T follicular helper cell (primary cell): ENCODE results near the gene EGLN3.

ENCODE experiments used
- DNase-seq: peaks from one replicate; pipeline ENCODE4 v3.0.0-alpha.2; 2020; ENCODE audit warnings: low read depth

Gene EGLN3

DNA sequence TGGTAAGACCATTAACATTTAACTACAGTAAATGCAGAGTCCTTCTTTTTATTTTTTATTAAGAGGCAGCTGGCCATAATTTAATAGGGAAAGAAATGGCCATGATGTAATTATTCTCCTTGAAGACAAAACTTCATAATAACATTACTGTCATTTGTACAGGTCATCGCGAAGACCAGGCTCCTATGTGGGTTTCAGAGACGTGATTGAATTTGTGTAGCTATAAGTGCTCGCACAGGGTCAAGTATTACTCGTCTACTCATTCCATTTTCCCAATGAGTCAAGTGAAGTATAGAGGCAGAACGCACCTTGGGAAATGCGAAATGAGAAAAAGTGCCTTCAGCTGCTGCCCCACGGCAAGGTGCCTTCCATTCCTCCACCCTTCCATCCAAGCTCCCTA lies 40.4 kb downstream of the EGLN3 start:
- no peak for DNase-seq

DNA sequence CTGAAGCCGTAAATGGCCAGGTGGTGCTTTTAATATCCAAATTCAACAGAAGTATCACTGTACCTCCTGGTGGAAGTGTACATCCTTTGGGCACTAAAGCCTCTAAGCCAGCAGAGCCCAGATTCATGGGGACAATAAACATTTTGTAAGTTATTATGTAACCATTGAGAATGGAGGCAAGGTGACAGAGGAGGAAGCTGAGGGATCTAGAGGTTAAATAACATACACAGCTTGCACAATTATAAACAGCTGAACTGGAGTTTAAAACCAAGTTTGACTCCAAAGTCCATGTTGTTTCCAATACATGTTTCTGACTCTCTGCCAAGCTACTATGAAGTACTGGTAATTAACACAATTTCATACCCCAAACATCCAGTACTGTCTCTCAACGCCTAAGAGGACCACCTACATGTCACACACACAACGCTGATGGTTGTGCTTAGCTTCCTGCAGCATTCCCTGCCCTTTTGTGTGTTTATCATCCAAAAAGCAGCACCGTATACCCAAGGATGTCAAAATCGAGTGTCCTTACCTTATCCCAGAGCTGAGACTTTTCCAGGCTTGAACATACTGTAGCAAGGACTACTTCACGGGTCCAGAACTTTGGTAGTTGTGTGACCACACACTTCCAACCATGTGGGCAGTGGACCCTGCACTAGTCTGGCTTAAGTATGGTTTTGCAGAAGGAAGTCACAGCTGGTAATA lies 41.3 kb downstream of the EGLN3 start:
- DNase-seq: no peak

DNA sequence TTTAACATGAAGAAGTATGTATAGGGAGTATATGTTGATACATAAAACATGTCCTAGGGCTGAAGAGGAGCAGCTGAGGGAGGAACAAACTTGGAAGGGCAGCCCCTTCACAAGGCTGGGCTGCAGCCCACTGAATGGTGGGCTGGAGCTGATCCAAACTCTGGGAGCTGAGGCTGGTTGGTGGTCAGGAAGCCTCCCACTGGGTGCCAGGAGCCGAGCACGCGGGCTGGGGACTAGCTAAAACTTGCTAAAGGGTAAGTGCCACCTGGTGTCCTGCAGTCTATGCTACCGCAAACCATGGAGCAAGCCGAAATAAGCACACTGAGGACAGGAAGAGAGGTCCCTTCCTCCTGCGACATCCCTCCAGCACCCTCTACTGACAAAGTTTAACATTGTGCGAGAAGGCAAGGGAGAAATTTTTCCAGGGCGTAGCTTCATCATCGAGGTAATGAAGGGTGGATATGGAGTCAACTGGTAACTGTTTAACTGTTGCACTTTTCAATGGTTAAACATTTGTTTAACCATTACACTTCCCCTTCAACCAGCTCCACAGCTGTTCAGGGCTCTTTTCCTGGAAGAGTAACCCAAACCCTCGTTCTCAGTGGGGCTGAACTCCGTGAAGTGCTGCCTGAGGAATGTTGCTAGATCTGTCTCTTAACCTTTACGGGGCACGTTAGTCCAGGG lies 42.2 kb downstream of the EGLN3 start:
- DNase-seq: no peak

DNA sequence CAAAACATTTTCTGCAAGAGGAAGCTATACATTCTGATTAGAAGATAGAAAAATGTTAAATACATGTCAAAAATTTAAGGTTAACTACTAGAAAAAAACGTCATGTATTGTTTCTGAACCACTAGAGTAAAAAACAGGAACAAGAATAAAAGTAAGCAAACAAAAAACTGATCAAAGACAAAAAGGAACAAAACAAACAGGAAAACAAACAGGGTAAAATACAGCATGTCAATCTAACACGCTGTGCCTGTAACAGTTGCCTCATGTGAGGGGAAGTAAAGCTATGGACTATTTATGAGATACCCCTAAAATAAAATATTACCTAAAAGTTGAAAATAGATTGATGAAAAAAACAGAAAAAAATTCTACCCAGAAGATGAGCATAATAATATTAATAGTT lies 43.9 kb downstream of the EGLN3 start:
- DNase-seq: no peak

DNA sequence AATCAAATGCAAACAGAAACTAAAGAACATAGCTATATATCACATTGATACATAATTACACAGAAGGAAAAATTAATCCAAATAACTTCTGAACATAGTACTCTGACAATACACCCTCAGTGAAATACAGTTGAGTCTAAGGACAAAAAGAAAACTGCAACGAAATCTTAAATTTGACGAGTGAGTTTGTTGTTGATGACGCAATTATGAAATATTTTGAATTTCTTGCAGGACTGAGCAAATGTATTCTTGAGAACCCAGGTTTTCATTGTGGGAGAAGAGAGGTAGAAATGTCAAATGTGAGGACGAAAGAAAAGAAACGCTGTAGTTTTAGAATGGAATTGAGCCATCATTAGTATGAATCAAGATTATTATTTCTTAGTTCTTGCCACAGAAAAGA lies 46.3 kb downstream of the EGLN3 start:
- no peak for DNase-seq

DNA sequence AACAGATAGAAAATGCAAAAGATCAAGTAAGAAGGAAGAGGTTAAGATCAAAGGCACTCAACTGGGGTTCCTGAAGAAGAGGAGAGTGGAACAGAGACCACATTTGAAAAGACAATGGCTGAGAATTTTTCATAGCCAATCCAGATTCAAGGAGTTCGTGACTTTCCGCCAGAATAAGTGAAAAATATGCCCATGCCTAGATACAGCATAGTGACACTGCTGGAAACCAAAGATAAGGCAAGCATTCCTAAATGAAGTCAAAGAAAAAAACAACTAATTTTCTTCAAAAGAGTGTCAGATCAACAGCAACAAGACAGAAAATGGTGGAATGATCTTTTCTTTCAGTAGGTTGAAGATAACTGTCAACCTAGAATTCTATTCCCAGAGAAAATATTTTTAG lies 47.5 kb downstream of the EGLN3 start:
- DNase-seq: no peak

DNA sequence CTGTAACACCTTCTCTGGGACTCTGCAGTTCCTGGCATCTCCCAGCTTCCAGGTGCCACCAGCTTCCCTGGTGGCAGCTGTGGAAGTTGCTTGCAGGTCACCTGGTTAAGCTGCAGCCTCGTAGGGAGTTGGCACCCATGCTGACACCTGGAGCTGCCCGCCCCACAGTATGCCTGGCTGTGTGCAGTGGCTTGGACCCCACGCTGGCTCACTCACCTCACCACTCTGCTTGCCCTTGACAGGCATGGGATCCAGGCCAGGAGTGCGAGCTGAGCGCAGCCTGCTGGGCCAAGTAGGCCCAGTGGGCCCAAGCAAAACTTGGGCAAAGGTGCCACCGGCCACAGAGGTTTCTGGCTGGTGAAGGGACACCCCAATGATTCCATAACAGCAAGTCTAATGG lies 48.5 kb downstream of the EGLN3 start:
- no peak for DNase-seq

DNA sequence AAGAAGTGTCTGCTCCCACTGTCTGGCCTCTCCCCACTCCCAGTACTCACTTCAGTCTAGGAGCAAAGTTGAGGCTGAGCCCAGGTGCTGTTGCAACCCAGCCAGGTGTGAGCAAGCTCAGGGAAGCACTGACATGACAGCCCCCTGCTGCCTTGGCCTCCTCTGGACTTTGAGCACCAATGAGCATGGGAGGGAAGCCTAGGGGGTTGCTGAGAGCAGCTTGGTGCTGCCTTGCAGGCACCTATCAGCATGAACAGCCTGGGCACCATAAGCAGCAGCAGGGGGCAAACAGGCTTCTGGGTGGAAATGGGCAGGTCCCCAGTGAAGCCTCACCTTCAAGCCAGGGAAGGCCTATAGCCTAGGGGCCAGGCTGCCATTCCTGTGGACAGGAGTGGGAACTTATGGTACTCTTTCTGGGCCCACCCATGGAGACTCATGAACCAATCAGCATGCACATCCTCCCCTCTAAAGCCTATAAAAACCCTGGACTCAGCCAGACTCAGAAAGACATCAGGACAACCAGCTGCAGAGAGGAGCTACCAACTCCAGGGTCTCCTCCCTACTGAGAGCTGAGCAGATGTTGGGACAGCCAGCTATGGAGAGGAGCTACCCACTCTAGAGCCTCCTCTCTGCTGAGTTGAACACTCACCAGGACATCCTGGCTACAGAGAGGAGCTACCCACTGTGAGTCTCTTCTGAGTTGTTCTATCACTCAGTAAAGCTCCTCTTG lies 49.3 kb downstream of the EGLN3 start:
- DNase-seq: no peak

DNA sequence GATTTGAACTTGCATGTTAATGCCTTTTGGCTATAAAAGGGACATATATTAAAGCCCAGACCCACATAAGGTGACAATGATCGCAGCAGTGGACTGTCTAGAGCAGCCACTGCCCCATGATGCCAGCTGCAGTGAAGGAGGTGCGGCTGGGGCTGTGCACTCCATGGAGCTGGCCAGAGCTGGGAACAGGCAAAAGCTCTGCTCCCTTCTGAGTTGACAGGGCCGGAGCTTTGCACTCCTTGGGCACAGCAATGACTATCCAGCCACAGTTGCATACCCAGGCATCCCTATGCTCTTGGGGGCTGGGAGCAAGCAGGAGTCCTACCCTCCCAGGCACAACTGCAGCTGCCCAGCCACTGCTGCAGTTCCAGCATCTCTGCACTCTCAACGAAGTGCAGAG lies 50.2 kb downstream of the EGLN3 start:
- no peak for DNase-seq

DNA sequence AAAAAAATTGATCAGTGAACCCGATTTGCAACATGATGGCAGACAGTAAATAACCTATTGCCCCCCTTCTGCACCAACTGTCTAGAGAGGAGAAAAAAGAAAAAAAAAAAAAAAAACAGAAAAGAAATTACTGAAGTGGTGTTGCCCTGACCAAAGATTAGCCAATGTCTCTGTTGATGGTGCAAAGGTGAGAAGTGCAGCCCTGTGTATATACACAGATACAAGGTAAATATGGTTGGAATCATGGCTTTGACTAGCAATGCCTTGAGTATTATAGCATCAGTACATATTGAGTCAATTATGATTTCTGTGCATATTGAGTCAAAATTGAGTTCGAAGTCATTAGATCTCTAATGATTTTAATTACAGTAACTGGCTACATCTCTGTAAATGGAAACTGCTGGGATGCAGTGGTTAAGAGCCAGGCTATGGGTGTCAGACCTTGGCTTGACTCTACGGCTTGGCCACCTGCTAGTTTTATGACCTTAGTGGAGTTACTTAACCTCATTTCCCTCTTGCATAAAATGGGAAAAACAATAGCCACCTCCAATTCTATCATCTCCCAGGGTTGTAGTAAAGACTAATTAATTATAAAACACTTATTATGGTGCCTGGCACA lies 51.0 kb downstream of the EGLN3 start:
- no peak for DNase-seq

DNA sequence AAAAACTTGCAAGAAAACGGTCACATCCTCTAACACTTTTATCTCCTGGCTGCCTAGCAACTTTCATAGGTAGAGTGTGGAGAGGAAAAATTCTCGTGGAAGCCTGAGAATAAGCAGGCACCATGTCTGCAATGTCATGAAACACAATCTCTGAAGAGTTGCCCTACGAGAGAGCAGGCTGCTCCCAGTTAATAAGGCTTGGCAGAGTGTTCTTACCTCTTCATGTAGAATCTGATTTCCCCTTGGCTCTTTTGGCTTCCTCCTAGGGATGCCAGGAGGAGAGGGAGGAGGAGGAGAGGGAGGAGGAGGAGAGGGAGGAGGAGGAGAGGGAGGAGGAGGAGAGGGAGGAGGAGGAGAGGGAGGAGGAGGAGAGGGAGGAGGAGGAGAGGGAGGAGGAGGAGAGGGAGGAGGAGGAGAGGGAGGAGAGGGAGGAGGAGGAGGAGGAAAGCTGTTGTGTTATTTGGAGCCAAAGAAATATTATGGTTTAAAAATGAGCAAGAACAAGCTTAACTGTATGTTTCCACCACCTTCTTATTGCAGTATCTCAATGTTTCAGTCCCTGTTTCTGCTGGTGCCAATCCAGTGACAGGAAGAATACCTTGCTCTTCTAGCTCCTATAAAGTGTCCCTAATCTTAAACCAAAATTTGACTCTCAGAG lies 52.9 kb downstream of the EGLN3 start:
- no peak for DNase-seq

DNA sequence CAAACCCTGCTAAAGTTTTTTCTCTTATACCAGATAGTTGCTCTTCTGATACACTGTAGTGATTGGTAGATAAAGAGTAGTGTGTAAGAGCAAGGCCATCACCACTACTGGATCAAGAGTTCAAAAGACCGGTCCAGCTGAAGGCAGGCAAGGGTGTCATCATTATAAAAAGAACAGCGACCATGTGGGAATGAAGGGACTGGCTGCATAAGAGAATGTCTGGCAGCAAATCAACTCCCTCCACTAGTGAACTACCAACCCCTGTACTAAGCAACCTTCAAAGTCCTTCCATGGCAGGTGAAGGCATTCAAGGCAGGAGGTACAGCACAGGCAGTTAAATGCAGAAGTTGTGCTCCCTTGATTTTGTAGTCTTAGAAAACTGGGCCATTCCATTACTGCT lies 53.5 kb downstream of the EGLN3 start:
- no peak for DNase-seq

DNA sequence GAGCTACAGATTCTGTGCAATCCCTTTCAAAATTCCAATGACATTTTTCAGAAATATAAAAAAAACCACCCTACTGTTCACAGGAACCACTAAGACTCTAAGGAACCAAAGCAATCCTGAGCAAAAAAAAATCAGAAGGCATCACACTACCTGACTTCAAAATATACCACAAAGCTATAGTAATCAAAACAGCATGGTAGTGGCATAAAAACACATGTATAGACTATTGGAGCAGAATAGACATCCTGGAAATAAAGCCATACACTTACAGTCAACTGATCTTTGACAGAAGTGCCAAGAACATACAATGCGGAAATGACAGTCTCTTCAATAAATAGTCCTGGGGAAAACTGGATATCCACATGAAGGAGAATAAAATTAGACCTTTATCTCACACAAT lies 56.5 kb downstream of the EGLN3 start:
- no peak for DNase-seq

DNA sequence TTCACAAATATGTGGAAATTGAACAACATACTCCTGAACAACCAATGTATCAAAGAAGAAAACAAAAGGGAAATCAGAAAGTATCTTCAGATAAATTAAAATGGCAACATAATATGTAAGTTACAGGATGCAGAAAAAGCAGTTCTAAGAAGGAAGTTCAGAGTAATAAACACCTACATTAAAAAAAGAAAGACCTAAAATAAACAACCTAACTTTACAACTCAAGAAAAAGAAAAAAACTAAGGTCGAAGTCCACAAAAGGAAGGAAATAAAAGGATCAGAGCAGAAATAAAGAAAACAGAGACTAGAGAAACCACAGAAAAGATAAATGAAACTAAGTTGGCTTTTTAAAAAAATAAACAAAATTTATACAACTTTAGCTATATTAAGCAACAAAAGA lies 59.2 kb downstream of the EGLN3 start:
- DNase-seq: no peak

DNA sequence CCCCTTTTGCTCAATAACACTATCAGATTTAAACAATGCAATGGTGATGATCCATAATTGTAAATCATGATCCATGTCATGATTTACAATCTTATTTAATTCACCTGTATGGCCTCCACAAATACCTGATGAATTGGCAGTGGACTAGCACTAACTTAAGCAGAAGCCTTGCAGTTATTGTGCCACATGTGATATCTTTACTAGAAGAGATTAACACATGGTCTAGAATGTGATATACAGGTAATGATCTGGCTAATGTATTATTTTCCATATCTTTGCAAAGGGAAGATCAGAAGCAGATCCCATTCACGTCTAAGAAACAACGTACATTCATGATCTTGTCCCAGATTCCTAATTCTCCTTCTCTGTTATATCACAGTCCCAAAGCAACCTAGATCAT lies 66.0 kb downstream of the EGLN3 start:
- DNase-seq: no peak

DNA sequence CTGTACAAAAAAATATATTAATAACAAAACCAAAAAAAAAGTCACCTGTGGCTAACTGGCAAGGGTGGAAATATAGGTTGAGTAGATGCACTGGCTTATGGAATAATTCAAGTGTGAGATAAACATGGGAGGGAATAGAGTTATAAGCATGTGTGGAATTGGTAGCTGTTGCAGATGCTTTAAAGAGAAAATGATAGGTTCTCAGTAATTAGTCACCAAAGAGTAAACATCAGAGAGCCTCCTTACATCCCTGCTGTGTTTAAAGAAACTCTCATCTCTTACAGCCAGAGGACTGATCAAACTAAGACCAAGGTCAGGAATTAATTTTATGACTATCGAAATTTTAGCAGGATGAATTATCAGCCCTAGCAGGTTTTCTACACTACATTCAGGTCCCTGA lies 70.5 kb downstream of the EGLN3 start:
- no peak for DNase-seq

DNA sequence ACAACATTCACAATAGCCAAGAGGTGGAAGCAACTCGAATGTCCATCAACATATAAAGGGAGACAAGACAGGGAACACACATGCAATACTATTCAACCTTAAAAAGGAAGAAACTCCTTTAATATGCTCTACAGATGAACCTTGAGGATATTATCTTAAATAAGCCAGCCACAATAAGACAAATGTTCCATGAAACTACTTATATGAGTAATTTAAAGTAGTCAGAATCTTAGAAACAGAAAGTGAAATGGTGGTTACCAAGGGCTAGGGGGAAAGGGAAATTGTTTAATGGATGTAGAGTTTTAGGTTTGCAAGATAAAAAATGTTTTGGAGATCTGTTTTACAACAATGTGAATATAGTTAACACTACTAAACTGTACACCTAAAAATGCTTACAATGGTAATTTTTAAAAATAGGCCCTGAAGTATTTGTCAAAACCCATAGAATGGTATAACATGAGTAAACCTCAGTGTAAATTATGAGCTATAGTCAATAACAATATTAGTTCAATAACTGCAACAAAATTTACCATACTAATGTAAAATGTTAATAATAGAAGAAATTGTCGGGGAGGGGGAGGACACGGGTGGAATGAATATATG lies 71.1 kb downstream of the EGLN3 start:
- DNase-seq: no peak

DNA sequence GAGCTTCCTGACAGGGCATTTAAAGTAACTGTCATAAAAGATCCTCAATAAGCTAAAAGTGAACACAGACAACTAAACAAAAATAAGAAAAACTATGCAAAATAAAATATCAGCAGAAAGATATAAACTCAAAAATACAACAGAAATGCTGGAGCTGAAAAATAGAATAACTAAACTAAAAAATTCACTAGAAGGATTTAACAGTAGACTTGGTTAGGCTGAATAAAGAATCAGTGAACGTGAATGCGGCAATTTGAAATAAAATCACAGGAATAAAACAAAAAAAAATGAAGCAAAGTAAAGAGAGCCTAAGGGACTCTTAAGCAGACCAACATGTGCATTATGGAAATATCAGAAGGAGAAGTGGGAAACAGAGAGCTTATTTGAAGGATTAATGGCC lies 74.6 kb downstream of the EGLN3 start:
- no peak for DNase-seq
